GM18508 (cell line): ENCODE measurements around the gene ATXN7.
A peak's percentile ranks its signal among the peaks of the same experiment; 100 is the strongest.

Experiments used
- ATAC-seq: cut with Tn5 transposase; IDR thresholded peaks from one replicate; pipeline ENCODE4 v1.9.1; 2021; ENCODE audit warnings: moderate number of reproducible peaks; ENCODE audit not compliant: insufficient read depth, unreplicated experiment

Gene ATXN7

GRCh38 chr3:63955830-63956545, 92.3 kb downstream of the ATXN7 start:
- ATAC-seq: no peak

DNA sequence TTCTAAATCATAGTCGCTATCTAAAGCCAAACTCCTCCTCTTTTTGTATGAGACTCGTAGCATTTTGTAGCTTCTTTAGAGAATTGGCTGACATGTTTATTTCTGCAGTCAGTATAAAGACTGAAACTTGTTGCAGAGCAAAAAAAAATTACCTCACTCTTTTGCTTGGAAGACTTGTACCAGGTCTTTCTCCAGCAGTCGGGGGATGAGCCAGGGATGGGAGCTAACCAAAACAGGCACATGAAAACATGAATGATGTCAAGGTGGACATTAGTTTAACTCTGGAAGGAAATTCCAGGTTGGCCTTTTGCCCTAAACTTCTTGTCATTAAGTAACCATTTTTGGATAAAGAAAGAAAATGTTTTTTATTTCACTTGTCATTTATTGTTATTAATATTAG, 95.5 kb downstream of the ATXN7 start:
- no peak for ATAC-seq

DNA sequence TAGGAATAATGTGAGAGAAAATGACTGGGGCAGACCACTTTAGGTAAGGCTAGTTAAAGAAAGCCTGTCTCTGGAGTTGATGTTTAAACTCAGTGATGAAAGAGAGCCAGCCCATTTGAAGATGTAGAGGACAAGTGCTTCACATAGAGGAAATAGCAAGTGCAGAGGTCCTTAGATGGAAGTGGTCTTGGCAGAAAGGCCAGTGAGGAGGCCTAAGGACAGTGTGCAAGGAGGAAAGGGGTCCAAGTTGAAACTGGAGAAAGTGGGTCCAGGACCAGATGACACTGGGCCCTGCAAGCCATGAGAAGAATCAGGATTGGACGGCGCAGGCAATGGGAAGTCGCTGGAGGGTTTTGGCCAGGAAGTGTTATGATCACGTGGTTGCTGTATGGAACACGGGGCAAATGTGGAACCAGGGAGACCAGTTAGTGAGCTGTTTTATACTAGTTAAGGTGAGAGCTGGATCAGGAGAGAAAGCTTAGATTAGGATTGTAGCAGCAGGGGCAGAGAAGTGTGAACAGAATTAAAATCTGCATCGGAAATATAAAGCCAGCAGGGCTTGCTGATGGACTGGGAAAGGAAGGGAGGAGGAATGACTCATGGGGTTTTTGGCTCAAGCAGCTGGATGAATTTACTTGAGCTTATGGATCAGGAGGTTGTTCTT, 96.5 kb downstream of the ATXN7 start:
- no peak for ATAC-seq

GRCh38 chr3:63961891-63962290, 98.2 kb downstream of the ATXN7 start:
- peak; percentile 54 for ATAC-seq

GRCh38 chr3:63963496-63963895, 99.8 kb downstream of the ATXN7 start:
- no peak for ATAC-seq

- ATAC-seq: no peak
Observed at GRCh38 chr3:63964681-63965485, 101.2 kb downstream of the ATXN7 start.

- ATAC-seq: no peak
Observed at GRCh38 chr3:63966007-63966406, 102.3 kb downstream of the ATXN7 start.

- ATAC-seq: no peak
Observed at GRCh38 chr3:63966871-63967270, 103.2 kb downstream of the ATXN7 start.

GRCh38 chr3:63967675-63968611, 104.3 kb downstream of the ATXN7 start:
- peak; percentile 33 for ATAC-seq

- peak; percentile 16 for ATAC-seq
Observed at GRCh38 chr3:63968612-63969350, 105.1 kb downstream of the ATXN7 start.

DNA sequence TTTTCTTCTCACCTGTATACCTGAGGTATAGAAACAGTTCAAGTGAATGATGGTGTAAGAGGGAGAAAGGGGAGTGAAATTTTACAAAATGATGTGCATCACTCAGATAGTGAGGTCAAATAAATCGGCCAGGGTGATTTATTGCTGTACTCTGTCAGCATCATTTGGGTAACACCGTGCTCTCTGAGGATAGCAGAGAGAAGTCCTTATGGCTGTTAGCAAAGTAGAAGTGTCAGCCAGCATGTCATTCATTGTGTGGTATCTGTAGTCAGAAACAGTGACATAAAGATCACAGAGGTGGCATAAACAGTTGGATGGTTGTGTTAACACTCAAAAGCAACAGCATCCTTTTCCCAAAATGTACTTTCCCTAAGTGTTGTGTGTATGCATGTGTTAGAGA, 106.2 kb downstream of the ATXN7 start:
- no peak for ATAC-seq

GRCh38 chr3:63970631-63971475, 107.2 kb downstream of the ATXN7 start:
- no peak for ATAC-seq

- no peak for ATAC-seq
Observed at GRCh38 chr3:63972196-63972595, 108.5 kb downstream of the ATXN7 start.

DNA sequence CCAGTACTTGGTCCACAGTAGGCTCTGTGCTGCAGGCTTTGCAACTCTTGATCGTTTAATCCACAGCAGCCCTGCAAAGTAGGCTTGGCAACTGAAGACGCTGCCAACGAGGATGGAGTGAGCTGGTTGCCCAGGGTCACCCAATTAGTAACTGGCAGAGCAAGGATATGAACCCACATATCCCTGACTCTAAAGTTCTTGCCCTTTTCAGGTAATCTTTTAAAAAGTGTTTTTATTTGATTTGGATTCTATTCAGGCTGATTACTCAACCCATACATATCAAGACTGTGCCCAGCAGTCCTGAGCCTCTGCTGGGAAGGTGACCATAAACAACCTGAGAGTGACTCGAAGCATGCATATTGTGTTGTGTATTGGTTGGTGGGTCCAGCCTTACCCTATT, 109.3 kb downstream of the ATXN7 start:
- no peak for ATAC-seq

- no peak for ATAC-seq
Observed at GRCh38 chr3:63973406-63973805, 109.7 kb downstream of the ATXN7 start.

GRCh38 chr3:63974451-63974850, 110.8 kb downstream of the ATXN7 start:
- no peak for ATAC-seq

GRCh38 chr3:63975723-63976122, 112.1 kb downstream of the ATXN7 start:
- no peak for ATAC-seq

GRCh38 chr3:63976161-63976871, 112.6 kb downstream of the ATXN7 start:
- ATAC-seq: no peak
